Measurements from ENCODE around the gene MYO1D. TPM values are rescaled to one million over a fixed set of nuclear protein-coding genes. Genes with fewer than 3 reads are reported as not detected.
A peak's percentile ranks its signal among the peaks of the same experiment; 100 is the strongest.
"Not testable (repeated sequence)": the region's sequence is repeated elsewhere in the genome, so short reads cannot be mapped to it uniquely, and the experiment has no call there.

Gene MYO1D
- total RNA-seq, result 48.8 and 64.4 TPM in 2 replicates

GRCh38 chr17:32876417-32877163 lies at the start of gene MYO1D:
MYO1D (minus strand) TSS chr17:32877124; CDS start chr17:32876872, 252 bp downstream.
- DNase-seq, result peak; percentile 41

- DNase-seq, result no peak
Measured at GRCh38 chr17:32926183-32926582, 49.3 kb upstream of the MYO1D start.

- peak; percentile 61 for DNase-seq
Measured at GRCh38 chr17:32923905-32924304, 47.0 kb upstream of the MYO1D start.

- DNase-seq, result no peak
Measured at GRCh38 chr17:32921017-32921416, 44.1 kb upstream of the MYO1D start.

- DNase-seq, result no peak
Measured at GRCh38 chr17:32920293-32920692, 43.4 kb upstream of the MYO1D start.

- not testable (repeated sequence) for DNase-seq
Measured at GRCh38 chr17:32919876-32920275, 43.0 kb upstream of the MYO1D start.

GRCh38 chr17:32917842-32918241 lies 40.9 kb upstream of the MYO1D start:
- DNase-seq, result no peak

- no peak for DNase-seq
Measured at GRCh38 chr17:32917081-32917480, 40.2 kb upstream of the MYO1D start.

GRCh38 chr17:32916134-32916533 lies 39.2 kb upstream of the MYO1D start:
- no peak for DNase-seq

- DNase-seq, result no peak
Measured at GRCh38 chr17:32915245-32915644, 38.3 kb upstream of the MYO1D start.

- no peak for DNase-seq
Measured at GRCh38 chr17:32914181-32914580, 37.3 kb upstream of the MYO1D start.

- DNase-seq, result no peak
Measured at GRCh38 chr17:32913593-32913992, 36.7 kb upstream of the MYO1D start.

- DNase-seq, result peak; percentile 48
Measured at GRCh38 chr17:32912218-32912897, 35.4 kb upstream of the MYO1D start.

GRCh38 chr17:32910769-32911168 lies 33.8 kb upstream of the MYO1D start:
- no peak for DNase-seq

GRCh38 chr17:32909787-32910369 lies 33.0 kb upstream of the MYO1D start:
- peak; percentile 94 for DNase-seq

- no peak for DNase-seq
Measured at GRCh38 chr17:32907583-32907982, 30.7 kb upstream of the MYO1D start.

GRCh38 chr17:32904891-32905290 lies 28.0 kb upstream of the MYO1D start:
- no peak for DNase-seq

- DNase-seq, result no peak
Measured at GRCh38 chr17:32903774-32904673, 27.1 kb upstream of the MYO1D start.

GRCh38 chr17:32901743-32902142 lies 24.8 kb upstream of the MYO1D start:
- no peak for DNase-seq

- no peak for DNase-seq
Measured at GRCh38 chr17:32899236-32900013, 22.5 kb upstream of the MYO1D start.

- DNase-seq, result no peak
Measured at GRCh38 chr17:32896647-32897258, 19.8 kb upstream of the MYO1D start.
